Superior temporal gyrus (tissue), 1 donor: ENCODE results near the gene LINGO1.

ENCODE experiments used
- DNase-seq: peaks from one replicate; pipeline ENCODE4 v3.0.0-alpha.2; 2016; ENCODE audit errors: extremely low spot score

The LINGO1 gene

DNA sequence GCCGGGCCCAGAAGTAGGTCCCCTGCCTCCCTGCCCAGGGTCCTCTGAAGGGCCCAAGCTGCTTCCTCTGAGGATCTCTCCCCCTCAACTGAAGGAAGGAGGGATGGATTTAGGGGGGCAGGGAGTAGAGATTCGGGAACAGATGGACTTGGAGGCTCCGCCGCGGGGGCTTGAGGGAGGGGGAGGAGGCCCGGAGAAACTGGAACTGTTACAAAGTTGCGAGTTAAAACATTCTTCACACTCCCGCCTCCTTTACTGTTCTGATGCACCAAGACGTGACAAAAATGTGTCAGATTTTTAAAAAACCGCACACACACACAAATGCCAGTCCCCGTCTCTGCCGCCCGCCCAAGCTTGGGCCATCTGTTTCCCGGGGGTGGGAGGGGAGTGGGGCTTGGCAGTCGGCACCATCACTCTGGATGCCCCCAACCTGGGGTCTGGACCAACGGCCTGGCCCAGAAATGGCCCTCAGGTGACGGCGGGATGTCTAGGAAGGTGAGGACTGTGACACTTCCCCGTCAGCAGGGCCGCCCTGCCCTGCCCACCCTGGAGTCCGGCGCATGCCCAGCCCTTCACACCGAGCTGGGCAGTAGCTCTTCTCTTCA, 25.0 kb upstream of the LINGO1 start:
- peak; percentile 65 for DNase-seq

DNA sequence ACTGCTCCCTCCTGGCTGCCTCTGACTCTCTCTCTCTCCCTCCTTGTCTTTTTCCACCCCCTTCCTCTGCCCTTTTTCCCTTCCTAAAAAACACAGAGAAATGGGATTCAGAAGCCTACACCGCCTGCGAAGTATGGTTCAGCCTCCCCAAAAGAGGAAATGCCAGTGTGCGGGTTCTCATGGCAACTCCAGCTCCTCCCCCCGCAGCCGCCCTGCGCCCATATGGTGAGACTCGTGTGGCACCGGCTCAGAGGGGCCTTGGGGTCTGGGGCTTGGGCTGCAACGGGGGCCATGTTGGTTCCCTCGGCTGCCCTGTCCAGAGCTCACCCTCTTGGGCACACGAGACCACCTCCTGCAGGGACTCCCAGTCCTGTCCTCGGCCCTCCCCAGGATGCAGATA, 23.6 kb upstream of the LINGO1 start:
- DNase-seq = no peak

DNA sequence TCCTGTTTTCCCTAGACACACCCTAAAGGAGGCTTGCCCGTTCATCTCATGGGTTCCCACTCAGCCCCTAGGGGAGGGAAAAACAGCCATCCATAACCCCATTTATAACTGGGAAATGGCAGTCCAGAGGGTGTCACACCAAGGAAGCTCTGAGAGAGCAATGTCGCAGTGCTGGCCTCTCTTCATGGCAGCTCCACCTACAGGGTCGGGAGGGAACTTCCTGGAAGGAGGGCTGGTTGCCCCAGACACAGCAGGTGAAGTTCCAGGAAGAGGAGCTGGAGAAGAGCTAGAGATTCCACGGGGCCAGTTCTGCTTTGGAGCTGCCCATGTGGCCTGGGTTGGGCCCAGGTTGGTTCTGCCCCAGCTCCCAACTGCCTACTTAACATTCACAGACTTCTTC, 22.3 kb upstream of the LINGO1 start:
- no peak for DNase-seq

DNA sequence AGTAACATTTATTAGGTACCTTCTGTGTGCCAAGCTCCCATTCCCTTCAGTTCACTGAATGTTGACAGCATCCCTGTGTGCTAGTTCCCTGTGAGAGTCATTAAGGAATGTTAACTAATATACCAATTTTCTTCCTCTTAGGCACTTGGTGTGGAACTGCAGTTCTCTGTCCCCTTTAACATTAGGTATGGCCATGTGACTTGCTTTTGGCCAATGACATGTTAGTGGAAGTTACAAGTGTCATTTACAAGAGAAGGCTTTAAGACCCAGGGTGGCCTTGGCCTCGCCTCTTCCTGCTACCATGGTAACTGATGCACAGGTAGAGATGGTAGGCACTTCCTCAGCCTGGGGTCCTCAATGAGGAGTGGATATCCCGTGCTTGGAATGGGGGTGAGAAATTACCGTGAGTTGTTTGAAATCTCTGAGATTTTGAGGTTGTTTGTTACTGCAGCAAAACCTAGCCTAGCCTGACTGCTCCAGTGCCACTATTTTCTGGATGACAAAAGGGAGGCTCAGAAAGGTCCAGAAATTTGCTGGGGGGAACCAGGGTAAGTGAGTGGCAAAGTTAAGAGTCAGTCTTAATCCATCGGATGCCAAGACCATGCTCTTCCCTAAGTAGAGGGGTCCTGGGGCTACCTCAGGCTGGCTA, 21.2 kb upstream of the LINGO1 start:
- DNase-seq = no peak

DNA sequence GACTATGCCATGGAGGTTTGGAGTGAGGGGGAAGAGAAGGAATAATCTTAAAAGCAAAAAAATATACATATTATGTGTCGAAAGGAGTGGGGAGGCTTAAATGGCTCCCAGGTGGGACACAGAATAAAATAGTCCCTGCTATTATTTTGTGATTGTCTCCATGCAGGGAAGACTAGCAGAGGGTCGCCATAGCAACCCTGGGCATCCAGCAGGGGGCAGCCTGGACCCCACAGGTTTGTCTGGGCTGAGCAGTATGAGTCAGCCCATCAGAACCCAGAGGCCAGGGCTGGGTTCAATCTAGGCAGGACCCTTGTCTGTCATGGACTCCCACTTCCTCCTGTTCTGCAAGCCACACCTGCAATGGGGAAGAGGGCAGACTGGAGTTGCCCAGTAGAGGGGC, 17.6 kb upstream of the LINGO1 start:
- DNase-seq = no peak

DNA sequence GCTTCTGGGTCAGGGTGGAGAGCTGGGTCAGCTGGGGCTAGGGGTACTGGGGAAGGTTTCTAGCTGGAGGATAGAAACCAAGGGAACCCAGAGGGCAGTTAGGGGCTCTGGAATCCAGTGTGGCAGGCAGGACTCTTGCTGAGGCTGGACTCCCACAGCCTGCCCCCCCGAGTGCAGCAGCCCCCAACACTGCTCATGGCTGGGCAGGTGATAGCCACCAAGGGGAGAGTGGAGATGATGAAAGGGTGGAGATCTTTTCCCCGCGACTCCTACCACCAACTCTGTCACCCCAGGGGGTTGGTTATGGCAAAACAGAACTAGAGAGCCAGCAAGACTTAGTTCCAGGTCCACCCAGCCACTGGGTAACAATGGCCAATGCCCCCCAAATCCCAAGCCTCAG, 16.9 kb upstream of the LINGO1 start:
- no peak for DNase-seq

DNA sequence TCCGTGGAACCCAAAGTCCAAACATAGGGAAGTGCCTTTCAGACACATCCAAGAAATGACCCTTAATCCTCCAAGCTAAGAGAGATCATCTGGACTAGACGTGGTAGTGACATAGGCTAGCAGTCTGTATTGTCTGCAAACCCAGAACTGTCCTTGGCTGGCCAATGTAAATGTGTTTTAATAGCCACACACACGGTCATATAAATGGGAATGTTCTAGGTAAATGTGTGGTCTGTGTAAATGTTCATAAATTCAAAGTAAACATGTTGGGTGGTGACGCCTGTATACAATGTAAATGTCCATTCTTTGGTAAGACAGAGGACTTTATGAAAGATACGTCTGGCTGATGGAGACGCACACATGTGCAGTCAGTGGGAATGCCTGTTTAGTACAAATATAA, 16.3 kb upstream of the LINGO1 start:
- DNase-seq = peak; percentile 5

DNA sequence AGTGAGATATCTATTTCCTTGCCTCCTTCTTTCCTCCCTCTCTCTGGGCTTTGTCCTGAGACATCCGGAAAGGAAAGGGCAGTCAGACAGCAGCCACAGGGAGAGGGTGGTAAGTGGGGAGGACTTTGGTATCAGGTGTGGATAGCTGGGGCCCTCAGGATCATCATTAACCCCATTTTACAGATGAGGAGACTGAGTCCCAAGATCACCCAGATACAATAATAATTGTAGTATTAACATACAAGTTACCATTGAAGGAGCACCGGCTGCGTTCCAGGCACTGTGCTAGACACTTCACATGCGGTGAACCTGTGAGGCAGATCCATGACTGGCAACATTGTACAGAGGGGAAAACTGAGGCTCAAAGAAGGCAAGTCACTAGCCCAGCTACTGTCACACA, 15.2 kb upstream of the LINGO1 start:
- DNase-seq = no peak

DNA sequence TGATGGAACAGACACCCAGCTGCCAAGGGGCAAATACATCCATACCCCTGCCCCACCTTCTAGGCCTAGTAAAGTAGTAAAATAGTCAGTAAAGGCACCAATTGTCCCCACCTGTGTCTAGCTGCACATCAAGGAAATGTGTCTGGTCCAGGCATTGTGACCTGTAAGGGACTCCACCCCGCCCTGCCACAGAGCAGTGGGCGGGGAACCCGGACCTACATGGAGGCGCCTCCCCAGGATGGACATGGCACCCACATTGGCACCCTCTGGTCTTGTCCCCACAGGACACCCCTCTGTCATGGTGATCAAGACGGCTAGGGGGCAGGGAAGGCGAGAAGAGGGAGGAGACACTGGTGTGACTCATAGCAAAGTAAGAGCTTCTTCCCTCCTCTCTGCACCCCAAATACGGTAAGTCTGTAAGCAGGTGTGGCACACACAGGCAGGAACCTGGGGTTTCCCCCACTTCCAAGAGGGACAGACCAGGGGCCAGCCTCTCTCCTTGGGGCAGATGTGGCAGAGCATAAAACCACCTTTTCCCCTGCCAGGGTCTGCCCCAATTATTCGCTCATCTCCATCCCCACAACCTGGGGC, 13.5 kb upstream of the LINGO1 start:
- DNase-seq = no peak

DNA sequence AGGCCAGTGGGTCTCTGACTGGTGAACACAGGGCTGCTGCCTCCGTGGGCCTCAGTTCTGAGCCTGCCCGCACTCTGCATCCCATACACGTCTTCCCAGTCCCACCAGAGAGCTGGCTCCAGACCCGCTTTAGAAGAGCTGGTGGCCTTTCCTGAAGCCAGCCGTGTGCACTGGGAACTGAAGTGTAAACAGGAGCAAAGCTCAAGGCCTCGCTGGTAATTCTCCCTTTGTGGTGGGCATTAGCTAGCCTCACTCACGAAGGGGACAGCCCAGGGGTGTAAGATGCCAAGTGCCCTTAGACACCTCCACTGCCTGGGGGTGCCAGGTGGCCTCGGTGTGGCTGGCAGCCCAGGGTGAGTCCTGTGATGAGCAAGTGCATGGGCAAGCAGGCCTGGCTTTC, 12.9 kb upstream of the LINGO1 start:
- no peak for DNase-seq

DNA sequence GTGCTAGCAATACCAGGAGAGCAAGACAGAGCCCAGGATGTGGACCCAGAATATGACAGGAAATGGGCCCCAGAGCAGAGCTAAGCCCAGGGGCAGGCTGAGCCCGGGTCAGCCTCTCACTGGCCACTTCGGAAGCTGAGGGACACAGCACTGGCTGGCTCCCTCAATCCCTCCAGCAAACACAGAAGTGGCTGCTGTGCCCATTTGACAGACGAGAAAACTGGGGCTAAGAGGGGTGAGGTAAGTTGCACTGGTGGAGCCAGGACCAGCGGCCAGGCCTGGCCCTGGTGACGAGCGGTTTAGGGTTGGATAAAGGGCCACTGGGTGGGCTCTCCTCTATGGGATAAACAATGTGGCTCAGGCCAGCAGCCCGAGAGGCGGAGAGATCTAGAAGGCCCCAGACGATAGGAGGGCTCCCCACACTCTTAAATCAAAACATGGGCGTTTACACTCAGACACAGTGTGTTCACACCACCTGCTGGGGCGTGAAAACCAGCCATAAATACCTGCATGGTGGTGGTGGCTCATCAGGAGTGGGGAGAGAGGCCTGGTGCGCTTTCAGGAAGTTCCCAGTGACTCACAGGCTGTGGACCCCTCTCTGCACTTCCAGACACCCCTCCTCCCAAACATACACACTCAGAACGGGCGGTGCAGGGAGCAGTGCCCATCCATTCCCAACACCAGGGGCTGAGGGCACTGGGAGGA, 12.0 kb upstream of the LINGO1 start:
- no peak for DNase-seq

DNA sequence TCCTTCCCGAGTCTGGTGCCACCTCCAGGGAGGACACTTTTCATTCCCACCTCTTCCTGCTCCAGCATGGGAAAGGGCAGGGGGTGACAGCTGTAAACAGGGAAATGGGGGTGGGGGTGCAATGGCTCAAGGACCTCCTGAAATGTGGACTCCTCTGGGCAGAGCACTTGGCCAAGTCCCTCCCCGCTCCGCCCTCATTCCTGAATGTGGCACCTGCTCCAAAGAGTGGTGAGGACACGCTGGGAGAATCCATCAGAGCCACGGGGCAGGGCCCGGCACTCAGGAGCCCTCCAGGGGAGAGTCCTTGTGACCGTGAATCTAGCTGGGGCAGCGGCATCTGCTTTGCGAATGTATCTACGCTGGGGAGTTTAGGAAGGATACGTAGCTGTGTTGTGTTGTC, 11.1 kb upstream of the LINGO1 start:
- DNase-seq = no peak

DNA sequence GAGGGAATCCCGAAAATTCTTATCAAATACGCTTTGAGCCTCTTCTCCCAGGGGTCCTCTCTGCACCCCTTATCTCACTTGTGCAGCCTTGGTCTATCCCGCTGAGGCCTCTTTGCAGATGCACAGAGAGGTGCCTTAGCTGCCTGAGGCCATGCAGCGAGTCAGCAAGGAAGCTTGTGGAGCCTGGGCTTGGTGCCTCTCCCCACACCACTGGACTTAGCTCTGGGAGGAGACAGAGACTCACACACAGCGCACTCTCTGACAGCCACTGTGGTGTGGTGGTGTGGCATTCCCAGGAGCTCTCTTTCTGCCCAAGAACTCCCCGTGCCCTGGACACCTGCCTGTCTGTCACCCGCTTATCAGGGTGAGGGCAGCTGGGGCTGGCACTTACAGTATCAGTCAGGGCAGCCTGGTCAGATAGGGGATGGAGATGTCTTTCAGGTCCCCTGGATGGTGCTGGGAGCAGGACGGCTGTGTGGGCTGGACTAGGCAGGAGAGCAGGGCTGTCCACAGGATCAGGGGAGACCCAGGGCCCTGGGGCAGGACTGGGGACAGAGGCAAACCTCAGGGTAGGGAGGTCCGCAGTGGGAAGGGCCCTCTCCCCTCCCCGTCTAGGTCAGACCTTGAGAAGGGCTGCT, 10.2 kb upstream of the LINGO1 start:
- peak; percentile 13 for DNase-seq

DNA sequence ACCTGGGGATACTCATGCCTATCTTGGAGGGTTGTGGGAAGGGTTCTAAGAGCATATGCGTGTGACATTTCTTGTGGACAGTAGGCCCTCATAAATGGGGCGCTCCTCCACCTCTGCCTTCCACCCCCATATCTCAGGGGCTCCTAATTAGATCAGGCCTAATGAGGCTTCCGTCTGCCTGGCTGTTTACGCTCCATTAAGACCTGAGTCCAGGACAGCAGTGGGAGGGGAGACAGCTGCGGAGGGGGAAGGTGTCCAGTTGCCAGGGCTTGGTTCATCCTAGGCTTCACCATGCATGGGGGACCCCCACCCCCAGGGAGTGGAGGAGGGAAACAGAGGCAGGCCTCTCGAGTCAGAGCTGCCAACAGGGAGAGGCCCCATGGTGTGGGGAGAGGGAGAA, 9.3 kb upstream of the LINGO1 start:
- DNase-seq = no peak

DNA sequence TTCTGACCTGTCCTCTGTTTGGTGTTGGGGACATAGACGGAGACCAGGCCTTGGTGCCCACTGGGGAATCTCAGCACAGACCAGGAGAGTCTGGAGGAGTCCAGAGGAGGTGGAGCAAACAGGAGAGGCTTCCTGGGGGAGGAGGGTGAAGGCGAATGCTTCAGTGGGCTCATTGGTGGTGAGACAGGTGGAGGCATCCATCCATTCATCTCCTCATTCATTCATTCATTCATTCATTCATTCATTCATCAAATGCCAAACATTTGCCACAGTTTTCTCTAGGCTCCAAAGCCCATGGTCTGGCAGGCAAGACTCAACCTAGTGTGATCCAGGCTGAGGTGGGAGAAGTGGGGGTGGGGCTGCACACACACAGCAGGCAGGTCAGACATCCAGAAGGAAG, 7.9 kb upstream of the LINGO1 start:
- no peak for DNase-seq

DNA sequence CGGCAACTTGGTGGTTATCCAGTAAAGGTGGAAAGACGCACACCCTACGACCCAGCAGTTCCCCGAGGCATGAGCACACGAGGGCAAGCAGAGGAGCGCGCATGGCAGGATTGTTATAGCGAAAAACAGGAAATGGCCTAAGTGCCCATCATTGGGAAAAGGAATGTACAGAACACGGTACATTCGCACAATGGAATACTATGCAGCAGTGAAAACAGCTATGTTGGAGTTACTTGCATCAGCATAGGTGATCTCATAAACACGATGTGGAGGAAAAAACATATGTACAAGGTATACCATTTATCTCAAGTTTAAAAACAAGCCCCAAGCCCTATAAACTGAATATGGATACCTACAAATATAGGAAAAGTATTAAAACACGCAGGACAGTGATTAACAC, 6.7 kb upstream of the LINGO1 start:
- no peak for DNase-seq

DNA sequence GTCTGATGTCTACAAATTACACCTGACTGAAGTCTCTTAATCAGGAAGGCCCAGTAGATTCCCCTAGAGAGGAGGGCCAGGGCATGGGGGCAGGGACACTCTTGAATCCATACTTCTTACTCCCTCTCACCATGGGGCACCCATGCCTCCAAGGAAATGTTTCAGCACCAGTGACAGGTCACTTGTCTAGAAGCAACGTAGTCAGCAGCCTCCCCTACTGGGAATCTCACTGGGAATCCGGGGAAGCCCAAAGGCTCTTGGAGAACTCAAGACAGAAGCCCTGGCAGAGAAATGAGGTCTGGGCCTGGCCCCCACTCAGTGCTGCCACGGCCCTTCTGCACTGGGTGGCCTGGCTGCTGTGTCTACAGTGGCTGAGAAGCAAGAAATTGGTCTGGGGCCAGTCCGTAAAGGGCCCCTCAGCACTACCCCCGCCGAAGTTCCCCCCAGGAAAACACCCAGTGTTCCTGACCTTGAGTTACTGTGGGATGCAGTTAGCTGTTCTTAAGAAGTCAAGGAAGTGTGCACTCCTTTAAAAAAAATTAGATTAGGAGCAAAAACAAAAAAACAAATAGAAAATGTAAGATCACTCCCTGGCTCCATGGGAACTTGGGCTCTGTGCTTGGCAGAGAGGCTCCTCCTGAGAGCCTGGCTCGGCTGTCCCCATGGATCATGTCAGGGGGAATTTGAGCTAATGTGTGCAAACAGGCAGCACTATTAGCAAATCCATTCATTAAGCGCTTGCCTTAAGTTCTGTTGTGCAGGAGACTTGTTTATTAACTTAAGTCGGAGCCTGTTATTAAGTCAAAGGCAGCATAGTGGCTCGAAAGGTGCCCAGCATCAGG, 5.4 kb upstream of the LINGO1 start:
- DNase-seq = peak; percentile 8

DNA sequence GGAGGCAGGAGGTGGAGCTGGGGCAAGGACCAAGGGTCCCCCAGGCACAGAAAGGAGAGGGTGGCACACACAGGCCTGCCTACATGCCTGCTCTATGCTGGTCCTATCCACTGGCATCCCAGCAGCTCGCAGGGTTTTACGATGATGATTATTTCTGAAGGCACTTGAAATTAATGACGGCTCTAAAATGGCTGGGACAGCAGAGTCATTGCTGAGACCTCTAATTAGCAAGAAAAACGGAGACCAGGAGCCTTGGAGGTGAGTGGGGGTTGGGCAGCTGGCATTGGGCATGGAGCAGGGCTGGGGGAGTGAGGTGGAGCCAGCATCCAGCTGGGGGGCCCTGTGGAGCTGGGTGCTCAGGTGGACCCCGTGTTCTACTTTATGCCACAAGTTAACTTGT, 3.5 kb upstream of the LINGO1 start:
- DNase-seq = no peak

DNA sequence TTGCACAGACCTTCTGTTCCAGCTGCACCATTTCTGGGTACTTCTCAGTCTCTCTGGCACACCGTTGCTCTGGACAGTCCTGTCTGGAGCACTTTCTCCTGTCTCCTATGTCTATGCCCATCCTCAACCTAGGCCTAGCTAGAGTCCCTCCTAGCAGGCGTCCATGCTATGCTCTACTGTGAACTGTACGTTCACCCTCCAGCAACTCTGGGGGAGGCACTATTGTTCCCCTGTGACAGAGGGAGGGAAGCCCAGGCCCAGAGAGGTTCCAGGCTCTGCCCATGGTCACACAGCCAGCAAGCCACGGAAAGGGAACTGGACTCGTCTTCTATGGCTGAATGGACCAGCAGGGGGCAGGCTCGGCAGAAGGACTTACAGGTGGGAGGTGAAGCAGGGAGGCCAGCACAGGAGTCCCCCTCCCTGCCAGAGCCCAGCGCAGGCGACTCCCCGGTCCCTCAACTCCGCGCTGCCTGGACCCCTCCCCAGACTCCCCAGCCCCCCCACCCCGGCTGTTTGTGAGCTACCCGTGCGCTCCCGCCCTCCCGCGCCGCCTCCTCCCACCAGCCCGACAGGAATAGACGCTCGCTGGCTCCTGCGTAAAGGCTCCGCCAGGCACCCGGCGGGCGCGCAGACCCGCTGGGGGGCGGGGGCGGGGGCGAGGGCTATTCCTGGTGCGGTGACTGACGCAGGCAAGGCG, 1.7 kb upstream of the LINGO1 start:
- DNase-seq = peak; percentile 67

DNA sequence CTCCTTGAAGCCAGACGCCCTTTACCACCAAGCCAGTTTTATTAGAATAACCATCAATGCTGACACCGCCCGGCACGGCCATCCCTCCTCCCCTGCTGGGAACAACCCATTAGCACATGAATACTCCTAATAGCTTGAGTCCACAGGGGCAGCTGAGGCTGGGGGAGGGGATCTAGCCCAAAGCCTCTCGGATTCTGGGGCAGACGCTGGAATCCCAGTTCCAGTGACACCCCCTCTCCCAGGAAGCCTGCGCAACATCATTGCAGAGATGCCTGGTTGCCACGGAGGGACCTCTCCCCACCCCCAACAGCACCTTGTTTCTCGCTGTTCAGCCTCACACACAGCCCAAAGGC, 1.2 kb upstream of the LINGO1 start:
- DNase-seq = no peak
